ENCODE data around the gene MEFV.
"Not testable (repeated sequence)": the region's sequence is repeated elsewhere in the genome, so short reads cannot be mapped to it uniquely, and the experiment has no call there.

The MEFV gene

DNA sequence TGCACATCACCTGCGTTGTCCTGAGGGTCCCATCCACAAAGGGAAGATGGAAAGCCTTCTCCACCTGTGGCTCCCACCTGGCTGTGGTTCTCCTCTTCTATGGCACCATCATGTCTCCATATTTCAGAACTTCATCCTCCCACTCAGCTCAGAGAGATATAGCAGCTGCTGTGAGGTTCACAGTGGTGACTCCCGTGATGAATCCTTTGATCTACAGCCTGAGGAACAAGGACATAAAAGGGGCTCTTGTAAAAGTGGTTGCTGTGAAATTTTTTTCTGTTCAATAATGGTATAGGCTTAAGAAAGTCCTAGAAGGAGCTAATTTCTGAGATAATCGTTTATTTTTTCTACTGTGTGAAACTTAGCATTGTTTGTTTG, 40.2 kb downstream of the MEFV start:
- DNase-seq (ENCODE audit: low read depth in 2 of 2, low spot score in 1 of 2) = no peak

DNA sequence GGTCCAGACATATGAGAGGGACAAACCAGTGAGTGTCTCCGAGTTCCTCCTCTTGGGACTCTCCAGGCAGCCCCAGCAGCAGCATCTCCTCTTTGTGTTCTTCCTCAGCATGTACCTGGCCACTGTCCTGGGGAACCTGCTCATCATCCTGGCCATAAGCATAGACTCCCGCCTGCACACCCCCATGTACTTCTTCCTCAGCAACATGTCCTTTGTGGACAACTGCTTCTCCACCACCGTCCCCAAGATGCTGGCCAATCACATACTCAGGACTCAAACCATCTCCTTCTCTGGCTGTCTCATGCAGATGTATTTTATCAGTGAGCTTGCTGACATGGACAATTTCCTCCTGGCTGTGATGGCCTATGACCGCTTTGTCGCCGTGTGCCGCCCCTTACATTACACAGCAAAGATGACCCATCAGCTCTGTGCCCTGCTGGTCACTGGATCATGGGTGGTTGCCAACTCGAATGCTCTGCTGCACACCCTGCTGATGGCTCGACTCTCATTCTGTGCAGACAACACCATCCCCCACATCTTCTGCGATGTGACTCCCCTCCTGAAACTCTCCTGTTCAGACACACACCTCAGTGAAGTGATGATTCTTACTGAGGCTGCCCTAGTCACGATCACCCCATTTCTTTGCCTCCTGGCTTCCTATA, 40.7 kb downstream of the MEFV start:
- DNase-seq (ENCODE audit: low read depth in 2 of 2, low spot score in 1 of 2) = no peak

DNA sequence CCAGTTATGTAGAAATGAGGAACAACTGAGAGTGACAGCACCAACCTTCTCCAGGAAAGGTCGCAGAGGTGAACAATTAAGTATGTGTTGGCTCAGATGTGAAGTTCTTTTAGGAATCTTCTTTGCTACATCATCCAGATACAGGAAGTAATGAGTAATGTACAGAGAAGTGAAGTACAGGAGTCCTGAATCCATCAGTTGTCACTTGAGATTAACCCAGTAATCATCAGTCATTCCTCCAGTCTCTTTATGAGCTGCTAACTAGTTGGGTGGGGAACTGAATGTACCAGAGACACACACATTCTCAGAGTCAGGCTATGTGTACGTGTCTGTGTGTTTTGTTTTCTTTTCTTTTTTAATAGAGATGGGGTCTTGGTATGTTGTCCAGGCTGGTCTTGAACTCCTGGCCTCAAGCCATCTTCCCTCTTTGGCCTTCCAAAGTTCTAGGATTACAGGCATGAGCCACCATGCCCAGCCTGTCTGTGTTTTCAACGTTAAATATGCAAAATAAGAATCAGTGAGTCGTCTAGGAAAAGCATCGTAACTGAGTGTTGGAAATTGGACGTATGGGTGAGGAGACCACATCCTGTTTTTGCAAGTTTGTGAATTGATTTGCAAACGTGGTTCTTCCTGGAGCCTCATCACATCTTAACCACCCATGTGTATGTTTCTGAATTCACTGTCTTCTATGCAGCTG, 41.4 kb downstream of the MEFV start:
- no peak for DNase-seq (ENCODE audit: low read depth in 2 of 2, low spot score in 1 of 2)

DNA sequence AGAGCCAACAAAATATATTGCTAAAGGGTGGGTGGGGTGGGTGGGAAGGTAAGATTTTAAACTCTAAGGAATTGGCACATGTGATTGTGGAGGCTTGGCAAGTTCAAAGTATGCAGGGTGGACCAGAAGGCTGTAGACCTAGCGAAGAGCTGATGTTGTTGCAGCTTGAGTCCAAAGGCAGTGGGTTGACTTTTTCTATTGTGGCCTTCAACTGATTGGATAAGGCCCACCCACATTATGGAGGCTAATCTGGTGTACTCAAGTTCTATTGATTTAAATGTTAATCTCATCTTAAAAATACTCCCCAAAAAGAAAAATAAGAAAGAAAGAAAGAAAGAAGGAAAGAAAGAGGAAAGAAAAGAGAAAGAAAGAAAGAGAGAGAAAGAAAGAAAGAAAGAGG, 43.9 kb downstream of the MEFV start:
- no peak for DNase-seq (ENCODE audit: low read depth in 2 of 2, low spot score in 1 of 2)

DNA sequence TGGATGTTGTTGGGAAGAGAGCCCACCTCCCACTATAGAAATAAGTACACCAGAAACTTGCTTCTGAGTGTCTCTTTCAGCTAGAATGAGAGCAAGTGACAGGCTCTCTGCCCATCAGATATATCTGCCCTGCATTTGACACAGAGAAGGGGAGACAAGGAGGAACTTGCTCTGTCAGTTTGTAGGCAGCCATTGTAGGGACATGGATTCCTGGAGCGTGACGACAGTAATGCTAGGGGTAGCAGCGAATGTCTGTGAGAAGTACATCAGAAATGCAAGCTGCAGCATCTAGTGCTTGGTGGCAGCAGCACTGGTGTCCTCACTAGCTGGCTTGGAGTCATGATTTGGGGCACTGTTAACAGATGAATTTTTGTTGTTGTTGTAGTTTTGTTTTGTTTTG, 44.4 kb downstream of the MEFV start:
- no peak for DNase-seq (ENCODE audit: low read depth in 2 of 2, low spot score in 1 of 2)

DNA sequence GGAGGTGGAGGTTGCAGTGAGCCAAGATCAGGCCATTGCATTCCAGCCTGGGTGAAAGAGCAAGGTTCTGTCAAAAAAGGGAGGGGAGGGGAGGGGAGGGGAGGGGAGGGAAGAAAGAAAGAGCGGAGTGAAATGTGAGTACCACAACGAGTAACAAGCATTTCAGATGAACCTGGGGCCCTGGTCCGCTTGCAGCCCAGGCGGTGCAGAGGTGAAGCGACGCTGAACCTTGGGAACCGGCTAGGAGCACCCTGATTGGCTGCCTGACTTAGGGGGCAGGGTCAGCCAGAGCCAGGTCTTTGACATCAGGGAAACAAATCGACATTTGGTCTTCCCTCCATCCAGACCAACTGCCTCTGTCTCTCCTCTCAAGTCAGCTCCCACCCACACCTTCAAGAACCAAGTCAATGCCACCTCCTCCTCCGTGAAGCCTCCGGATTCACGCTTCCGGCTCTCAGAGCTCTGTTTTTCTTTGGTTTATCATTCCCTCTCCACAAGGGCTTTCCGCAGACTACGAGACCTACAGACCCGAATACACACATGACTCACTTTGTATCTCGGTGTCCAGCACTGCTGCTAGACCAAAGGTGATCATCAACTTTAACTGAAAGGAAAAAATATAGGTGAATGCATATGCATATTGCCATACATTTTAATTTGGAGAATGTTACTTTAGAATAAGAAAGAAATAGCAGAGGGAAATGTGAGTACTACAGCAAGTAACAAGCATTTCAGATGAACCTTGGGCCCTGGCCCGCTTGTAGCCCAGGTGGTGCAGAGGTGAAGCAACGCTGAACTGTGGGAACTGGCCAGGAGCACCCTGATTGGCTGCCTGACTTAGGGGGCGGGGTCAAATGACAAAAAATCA, 49.1 kb downstream of the MEFV start:
- no peak for DNase-seq (ENCODE audit: low read depth in 2 of 2, low spot score in 1 of 2)

DNA sequence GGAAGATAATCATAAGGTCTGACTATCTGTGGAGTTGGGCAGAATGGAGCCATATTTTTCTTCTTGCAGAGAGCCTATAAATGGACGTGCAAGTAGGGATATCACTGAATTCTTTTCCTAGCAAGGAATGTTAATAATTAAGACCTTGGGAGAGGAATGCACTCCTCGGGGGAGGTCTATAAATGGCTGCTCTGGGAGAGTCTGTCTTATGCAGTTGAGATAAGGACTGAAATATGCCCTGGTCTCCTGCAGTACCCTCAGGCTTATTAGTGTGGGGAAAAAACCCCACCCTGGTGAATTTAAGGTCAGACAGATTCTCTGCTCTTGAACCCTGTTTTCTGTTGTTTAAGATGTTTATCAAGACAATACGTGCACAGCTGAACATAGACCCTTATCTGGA, 50.5 kb downstream of the MEFV start:
- not testable (repeated sequence) for DNase-seq (ENCODE audit: low read depth in 2 of 2, low spot score in 1 of 2)

DNA sequence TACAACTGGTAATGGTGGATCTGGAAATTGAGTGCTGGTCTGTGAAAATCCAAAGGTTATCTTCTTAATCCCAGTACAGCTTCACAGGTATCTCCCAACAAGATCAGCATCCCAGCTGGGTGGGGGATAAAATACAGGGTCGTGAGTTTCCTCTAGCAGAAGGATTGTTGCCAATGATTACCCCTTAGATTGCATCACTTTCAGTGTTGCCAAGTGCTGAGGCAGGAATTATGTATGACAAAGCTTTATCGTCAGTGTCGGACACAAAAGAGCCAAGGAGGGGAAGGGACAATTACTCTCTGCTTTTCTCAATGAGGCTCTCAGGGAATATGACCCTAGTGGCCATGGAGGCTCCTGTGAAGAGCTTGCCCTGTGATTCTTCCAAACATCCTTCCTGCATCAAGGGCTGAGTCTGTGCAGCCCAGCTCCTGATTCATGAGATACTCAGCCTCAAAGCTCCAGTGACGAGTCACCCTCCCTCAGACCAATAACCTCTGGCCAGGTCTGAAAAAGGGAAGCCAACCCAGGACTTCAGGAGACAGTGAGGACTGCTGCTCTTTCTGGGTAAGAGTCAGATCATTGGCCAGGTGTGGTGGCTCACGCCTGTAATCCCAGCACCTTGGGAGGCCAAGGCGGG, 53.4 kb downstream of the MEFV start:
- DNase-seq (ENCODE audit: low read depth in 2 of 2, low spot score in 1 of 2) = no peak

DNA sequence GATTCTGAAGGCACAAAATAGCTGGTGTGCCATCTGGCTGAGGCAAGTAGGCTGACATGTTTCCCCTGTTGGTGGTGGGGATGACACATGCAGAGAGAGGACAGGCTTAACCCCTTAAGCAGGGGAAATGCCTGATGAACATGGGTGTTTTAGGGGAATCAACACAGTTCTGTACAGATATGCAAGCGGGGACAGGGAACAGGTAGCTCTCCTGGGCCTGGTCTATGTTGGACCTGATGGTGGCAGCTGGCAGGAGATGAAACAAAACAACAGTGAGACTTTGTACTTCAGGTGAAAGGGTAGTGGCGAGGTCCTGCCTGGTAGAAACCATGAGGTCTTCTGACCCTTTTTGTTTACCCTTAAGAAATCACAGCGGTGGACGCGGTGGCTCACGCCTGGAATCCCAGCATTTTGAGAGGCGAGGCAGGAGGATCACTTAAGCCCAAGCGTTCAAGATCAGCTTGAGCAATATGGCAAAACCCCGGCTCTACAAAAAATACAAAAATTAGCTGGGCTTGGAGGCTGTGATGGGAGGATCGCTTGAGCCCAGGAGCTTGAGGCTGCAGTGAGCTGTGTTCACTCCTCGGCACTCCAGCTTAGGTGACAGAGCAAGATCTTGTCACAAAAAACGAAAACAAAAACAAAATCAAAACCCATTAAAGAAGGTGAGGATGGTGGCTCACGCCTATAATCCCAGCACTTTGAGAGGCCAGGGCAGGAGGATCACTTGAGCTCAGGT, 57.9 kb downstream of the MEFV start:
- no peak for DNase-seq (ENCODE audit: low read depth in 2 of 2, low spot score in 1 of 2)

DNA sequence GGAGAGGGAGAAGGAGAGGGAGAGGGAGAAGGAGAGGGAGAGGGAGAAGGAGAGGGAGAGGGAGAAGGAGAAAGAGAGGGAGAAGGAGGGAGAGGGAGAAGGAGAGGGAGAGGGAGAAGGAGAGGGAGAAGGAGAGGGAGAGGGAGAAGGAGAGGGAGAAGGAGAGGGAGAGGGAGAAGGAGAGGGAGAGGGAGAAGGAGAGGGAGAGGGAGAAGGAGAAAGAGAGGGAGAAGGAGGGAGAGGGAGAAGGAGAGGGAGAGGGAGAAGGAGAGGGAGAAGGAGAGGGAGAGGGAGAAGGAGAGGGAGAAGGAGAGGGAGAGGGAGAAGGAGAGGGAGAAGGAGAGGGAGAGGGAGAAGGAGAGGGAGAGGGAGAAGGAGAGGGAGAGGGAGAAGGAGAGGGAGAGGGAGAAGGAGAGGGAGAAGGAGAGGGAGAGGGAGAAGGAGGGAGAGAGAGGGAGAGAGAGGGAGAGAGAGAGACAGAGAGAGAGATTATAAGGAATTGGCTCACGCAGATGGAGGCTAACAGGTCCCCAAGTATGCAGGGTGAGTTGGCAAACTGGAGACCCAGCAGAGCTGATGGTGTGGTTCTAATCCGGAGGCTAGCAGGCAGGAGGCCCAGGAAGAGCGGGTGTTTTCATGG, 58.6 kb downstream of the MEFV start:
- not testable (repeated sequence) for DNase-seq (ENCODE audit: low read depth in 2 of 2, low spot score in 1 of 2)

DNA sequence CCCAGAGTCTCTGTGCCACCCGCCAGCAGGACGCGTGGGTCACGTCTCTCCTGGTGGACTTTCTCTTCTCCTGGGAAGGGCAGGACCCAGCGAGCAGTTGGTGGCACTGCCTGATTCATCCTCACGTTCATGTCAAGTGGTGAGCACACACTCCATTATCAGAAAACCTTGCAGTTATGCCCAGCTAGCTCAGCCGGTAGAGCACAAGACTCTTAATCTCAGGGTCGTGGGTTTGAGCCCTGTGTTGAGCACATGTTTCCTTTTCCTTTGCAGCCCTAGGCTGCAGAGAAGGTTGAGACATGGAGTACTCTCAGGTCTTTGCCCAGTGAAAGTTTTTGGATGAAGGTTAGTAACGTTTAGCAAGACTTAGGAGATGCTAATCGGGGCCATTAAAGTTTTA, 60.5 kb downstream of the MEFV start:
- no peak for DNase-seq (ENCODE audit: low read depth in 2 of 2, low spot score in 1 of 2)

DNA sequence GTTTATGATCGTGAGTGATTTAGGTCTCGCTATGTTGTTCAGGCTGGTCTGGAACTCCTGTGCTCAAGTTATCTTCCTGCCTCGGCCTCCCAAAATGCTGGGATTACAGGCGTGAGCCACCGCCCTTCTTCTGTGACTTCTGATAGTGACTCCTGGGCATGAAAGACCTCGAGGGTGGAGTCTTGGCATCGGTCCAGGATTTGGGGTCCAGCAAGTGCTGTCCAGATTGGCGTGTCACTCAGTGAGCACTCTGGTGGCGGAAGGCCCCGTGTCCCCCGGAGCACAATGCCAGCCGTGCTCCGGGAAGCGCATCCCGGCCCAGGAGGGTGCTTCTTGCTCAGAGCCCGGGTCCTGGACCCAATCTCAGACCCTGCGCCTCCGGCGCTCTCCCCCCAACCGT, 61.6 kb downstream of the MEFV start:
- DNase-seq (ENCODE audit: low read depth in 2 of 2, low spot score in 1 of 2) = no peak

DNA sequence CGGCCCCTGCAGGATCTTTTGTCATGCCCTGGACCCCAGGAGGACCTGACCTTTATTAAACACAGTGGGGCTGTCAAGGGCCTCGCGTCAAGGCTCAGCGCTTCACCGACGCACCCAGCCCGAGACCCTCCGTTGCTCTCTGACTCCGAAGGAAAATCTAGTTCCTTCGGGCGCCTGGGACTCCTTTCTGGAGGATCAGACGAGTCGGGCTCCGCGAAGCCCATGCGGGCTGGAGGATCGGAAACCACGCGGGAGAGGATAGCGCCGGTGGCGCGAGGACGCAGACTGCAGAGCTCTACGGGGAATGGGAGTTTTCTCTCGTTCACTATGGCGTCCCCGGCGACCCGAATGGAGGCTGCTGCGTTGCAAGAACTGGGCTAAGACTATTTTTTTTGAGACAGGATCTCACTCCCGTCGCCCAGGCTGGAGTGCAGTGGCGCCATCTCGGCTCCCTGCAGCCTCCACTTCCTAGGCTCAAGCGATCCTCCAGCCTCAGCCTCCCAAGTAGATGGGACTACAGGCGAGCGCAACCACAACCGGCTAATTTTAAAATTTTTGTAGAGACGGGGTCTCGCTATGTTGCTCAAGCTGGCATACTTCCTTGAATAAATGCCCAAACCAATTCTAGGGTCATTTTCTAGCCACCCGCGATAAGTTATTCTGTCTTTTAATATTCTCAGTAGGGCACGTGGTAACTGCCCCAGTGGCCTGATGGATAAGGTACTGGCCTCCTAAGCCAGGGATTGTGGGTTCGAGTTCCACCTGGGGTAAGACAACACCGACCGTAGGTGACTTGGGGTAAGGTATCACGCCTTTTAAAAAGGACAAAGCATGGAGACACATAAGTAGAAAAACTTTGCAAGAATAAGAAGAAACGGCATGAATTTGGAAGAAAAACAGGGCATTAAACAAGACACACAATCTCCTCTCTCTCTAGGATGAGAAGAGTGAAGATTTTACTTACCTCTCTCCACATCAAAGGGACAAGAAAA, 62.9 kb downstream of the MEFV start:
- no peak for DNase-seq (ENCODE audit: low read depth in 2 of 2, low spot score in 1 of 2)

DNA sequence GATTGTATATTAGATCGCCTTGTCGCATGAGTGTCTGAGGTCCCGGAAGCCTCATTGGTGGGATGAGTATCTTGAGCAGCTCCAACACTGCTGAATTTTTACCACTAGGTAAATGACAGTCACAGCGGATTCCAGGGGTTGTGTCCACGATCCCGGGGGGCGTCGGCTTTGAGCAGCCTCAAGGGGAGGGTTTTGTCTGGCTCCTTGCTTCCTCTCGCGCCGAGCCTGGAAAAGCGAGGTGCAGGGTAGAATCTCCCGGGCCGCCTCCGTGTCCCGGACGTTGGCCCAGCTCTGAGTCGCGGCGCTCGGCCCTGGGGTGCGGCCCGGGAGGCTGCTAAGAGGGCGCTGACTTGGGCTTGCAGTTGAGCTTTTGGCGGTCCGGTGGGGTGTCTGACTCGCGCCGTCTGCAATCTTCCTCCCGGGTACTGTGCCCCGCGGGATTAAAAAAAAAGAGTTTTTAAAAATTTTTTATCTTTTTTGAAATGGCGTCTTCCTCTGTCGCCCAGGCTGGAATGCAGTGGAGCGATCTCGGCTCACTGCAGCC, 63.9 kb downstream of the MEFV start:
- no peak for DNase-seq (ENCODE audit: low read depth in 2 of 2, low spot score in 1 of 2)
